ENCODE measurements around the gene RALB.

DNA sequence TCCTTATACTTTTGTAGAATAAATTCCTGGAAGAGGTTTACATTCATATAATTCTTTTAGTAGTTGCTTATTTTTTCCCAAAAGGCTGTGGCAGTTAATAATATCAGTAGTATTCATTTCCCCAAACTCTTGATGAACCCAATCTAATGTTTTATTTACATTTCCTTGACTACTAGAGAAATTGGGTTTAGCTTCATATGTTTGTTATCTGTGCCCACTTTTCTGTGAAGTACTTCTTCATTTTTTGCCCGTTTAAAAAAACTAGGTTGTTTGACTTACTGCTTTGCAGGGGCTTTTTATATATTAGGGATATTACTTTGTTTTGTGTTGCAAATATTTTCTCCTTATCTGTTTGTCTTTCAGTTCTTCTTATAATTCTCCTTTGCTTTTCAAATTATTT is 17.2 kb downstream of the RALB start:
- TF ChIP-seq CTCF (IDR thresholded peaks at IDR 0.05) (no peak), POLR2AphosphoS5 (IDR thresholded peaks at IDR 0.05) (no peak), EP300 (IDR thresholded peaks at IDR 0.05) (no peak)

Measured in stomach (tissue), 4 donors.